OCI-LY1 (cell line): ENCODE measurements around the gene ZNF469.

Experiments used
- CTCF ChIP-seq: fragments of 200-600 bp; sonication (generic), shearing (Covaris generic); IDR thresholded peaks from 2 replicates; pipeline ENCODE4 v1.5.1; 2017; ENCODE audit warnings: mild to moderate bottlenecking, antibody characterized with exemption, low read length, moderate library complexity, mixed read lengths
- EZH2 ChIP-seq: fragments of 200-600 bp; sonication (generic), shearing (Covaris generic); IDR thresholded peaks from 2 replicates; pipeline ENCODE4 v1.8.0; 2017; ENCODE audit warnings: borderline replicate concordance, mixed run types, mild to moderate bottlenecking, antibody characterized with exemption, low read length, moderate library complexity, mixed read lengths

- TF ChIP-seq CTCF, result no peak
- no peak for TF ChIP-seq EZH2
Observed at GRCh38 chr16:88341551-88342290, 41.0 kb upstream of the ZNF469 start.
